Activated T-cell treated with anti-CD3 and anti-CD28 coated beads for 24 hours (primary cell): ENCODE data around the gene TRIM36.

Experiments
- DNase-seq: peaks from one replicate; pipeline ENCODE4 v3.0.0-alpha.2; 2020; ENCODE audit warnings: low read depth

Gene TRIM36

DNA sequence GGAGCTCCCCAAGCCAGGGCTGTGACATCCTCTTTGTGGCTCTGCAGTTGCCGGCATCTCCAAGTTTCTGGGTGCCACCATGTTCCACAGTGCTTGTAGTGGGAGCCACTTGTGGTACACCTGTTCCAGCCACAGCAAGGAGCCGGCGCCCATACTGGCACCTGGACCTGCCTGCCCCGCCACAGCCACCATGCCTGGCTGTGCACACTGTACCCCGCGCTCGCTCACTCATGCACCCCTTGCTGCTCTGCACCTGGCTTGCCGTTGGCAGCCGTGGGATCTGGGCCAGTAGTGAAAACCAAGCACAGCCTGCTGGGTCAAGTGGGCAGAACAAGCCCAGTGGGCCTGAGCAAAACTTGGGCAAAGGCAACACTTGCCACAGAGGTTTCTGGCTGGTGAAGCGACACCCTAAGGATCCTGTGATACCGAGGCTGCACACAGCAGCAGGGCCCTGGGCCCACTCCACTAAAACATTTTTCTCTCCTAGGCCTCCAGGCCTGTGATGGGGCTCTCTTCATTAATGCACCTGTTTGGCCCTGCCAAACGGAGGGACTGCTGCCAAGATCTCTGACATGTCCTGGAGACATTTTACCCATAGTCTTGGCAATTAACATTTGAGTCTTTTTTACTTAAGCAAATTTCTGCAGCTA lies 2.8 kb downstream of the TRIM36 start:
- no peak for DNase-seq

GRCh38 chr5:115165790-115166189 lies 3.9 kb downstream of the TRIM36 start:
- DNase-seq = no peak

GRCh38 chr5:115160975-115161475 lies 8.7 kb downstream of the TRIM36 start:
- no peak for DNase-seq

GRCh38 chr5:115151208-115151805 lies 18.4 kb downstream of the TRIM36 start:
- DNase-seq = no peak

GRCh38 chr5:115150512-115150911 lies 19.2 kb downstream of the TRIM36 start:
- DNase-seq = no peak

DNA sequence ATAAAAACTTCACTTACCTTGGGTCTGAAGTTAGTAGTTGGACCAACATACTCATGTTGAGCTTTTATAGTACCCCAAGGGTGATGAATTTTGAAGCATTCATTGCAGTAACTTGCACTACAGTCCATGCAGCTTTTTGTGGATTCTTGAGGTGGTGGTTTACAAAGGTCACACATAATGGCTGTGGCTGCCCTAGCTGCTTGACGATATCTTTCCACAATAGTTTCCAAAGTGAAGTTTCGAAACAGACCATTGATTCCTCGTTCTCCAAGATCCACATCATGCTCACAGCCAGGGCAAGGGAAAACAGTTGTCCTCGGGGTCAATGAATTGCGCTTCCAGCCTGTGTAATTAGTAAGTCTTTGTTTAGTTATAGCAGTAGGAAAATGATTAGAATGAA lies 22.7 kb downstream of the TRIM36 start:
- no peak for DNase-seq

GRCh38 chr5:115136294-115136693 lies 33.4 kb downstream of the TRIM36 start:
- no peak for DNase-seq

- DNase-seq = no peak
Observed at GRCh38 chr5:115132465-115132864, 37.2 kb downstream of the TRIM36 start.

- DNase-seq = no peak
Observed at GRCh38 chr5:115126303-115126702, 43.4 kb downstream of the TRIM36 start.

DNA sequence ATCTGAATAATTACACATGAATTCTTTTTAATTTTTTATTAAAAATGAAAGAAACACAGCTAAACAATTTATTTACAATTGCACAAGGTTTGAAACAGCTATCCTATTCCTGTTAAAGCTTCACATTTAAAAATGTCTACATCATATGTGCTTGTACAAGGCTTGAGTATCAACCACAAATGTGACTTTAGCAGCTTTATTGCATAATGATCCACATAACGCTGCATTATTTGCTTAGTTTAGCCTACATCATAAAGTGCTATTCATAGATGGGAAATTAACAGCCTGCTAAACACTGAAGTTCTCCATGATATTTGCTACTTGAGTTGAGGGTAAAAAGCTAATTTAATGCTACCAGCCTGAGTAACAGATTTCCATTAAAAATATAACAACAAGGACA lies 45.0 kb downstream of the TRIM36 start:
- DNase-seq = no peak

DNA sequence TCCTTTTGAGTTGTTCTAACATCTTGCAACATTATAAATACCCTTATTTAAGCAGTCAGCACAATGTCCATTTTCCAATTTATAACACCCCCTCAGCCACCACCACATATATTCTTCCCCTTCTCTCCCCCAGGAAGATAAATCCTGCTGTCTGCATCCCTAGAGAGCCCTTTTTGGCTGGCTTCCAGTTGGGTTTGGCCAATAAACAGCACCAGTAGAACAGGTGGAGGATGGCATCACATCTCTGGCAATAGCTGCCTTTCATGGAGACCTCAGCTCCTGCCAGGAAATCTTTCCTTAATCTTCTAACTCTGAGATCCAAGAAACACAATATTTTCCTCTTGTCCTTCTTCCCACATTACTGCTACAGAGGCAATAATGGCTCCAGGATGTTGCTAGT lies 53.7 kb downstream of the TRIM36 start:
- DNase-seq = no peak

DNA sequence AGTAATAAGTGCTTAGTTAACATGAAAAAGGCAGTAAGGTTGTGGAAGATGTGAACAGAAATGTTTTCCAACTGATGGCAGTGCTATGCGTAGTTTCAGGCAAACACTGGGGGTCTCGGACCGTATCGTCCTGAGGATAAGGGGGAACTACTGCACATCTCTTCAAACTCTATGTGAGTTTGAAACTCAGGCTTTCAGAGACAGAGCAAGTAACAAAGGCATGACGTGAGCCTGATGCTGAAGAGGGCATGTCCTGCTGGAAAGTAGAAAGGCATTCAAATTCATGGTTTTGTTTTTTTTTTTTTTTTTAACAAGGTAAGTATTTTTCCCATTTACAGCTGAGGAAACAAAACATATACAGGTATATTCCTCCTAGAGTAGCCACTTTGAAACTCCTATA lies 59.9 kb downstream of the TRIM36 start:
- DNase-seq = no peak

DNA sequence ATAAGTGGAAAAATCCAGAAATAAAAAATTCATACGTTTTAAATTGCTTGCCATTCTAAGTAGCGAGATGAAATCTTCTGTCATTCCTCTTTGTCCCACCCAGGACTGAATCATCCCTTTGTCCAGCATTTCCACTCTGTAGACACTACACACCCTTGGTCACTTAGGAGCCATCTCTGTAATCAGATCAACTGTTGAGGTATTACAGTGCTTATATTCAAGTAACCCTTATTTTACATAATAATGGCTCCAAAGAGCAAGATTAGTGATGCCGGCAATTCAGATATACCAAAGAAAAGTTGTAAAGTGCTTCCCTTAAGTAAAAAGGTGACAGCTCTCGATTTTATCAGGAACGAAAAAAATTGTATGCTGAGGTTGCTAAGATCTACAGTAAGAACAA lies 60.4 kb downstream of the TRIM36 start:
- no peak for DNase-seq

DNA sequence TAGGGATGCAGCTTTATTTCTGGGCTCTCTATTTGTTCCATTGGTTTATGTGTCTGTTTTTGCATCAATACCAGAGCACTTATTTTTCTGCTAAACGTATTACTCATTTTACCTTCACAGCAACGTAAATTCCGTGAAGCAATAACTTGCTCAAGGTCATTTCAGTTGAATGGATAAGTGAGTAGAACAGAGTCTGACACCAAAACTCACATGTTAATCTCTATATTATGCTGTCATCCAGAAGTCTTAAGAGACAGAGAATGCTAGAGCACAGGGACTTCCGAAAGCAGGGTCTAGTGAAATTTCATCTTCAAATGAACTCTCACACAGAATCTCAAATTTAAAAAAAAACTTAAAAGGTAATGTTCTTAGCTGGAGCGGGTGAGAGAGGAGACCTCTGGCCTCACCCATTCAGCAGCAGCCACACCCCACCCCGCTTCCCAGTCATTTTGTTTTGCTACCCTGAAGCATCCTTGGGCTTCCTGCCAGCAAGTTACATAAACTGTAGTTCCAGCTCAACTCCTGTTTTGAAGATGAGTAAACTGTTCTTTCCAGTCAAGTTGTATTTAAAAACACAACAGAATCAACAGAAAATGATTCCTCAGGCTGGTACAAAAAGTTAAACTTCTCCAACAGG lies 69.3 kb downstream of the TRIM36 start:
- DNase-seq = no peak

DNA sequence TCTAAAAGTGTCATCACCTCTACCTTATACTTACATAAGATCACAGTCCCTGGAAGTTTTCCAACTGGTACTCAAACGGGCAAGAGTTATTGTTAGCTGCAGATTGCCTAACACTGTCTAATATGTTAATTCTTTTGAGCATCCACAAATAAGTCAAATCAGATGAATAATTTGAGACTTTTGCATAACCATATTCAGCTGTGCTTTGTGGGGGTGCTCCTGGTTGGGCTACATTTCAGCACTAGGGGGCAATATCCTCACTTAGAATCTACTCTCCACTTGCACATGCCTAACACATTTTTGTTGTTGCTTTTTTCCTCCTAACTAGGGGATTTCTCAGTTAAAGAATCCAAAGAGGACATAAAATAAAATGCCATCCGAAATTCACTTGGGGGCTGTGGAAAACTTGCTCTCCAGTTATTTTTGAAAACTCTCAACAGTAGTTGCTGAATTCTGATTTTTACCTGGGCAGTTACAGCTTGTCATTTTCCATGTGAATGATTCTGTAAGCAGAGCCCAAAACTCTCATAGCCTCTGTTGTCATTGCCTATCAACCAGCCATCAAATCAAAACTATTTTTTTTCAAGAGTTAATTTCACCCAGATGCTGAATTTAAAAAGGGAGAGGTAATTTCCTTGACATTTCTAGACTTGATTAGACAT lies 71.5 kb downstream of the TRIM36 start:
- no peak for DNase-seq

DNA sequence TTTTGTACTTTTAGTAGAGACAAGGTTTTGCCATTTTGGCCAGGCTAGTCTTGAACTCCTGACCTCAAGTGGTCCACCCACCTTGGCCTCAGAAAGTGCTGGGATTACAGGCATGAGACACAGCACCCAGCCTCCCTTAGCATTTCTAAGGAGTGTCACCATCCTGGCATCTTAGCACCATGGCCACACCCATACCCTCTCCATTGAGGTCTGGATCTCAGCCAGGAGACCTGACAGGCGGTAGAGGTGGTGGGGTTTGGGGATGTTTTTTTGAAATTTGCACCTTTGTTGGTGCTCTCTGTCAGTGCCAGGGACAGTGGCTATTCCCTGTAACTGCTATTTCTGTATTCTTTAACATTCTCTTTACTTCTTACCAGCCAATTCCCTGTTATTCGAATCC lies 72.5 kb downstream of the TRIM36 start:
- no peak for DNase-seq

DNA sequence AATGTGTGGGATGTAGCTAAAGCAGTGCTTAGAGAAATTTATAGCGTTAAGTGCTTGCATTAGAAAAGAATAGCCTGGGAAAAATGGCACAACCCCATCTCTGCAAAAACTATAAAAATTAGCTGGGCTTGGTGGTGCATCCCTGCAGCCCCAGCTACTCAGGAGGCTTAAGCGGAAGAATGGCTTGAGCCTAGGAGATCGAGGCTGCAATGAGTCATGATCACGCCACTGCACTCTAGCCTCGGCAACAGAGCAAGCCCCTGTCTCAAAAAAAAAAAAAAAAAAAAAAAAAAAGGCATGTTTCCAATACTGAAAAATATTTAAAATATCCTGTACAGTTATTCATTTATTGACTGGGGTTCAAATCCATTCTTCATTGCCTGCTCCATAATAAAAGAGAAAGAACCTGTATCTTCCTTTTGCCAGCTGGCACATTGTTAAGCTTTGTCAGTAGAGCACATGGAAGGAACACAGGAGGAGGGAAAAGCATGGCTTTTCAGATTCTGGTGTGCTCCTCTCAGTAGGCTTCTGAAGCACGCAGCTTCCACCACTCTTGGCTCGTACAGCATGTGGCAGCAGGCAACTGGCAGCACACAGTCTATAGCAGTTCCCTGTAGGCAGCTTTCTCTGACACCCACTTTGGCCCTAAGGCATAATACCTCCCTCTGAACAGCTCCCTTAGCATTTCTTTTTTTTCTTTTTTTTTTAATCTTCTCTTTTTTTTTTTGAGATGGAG lies 73.5 kb downstream of the TRIM36 start:
- no peak for DNase-seq

DNA sequence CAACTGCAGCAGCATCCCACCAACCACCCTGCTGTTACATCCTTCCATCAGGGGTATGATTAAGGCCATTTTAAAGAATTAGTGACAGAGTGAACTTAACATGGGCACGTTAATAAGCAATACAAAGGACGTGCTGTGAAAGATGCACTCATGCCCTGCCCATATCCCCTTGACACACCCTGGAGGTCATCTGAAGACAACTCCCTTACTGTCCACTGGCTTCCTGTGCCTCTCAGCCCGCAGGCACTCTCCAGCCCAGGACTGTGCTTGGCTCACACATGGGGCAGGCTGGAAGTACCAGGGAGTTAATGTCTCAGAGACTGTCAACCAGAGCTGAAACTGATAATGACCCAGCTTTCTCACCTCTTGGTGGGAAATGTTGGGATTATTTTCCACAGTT lies 81.8 kb downstream of the TRIM36 start:
- no peak for DNase-seq

- no peak for DNase-seq
Observed at GRCh38 chr5:115086473-115086872, 83.2 kb downstream of the TRIM36 start.

- DNase-seq = no peak
Observed at GRCh38 chr5:115084246-115084793, 85.4 kb downstream of the TRIM36 start.

DNA sequence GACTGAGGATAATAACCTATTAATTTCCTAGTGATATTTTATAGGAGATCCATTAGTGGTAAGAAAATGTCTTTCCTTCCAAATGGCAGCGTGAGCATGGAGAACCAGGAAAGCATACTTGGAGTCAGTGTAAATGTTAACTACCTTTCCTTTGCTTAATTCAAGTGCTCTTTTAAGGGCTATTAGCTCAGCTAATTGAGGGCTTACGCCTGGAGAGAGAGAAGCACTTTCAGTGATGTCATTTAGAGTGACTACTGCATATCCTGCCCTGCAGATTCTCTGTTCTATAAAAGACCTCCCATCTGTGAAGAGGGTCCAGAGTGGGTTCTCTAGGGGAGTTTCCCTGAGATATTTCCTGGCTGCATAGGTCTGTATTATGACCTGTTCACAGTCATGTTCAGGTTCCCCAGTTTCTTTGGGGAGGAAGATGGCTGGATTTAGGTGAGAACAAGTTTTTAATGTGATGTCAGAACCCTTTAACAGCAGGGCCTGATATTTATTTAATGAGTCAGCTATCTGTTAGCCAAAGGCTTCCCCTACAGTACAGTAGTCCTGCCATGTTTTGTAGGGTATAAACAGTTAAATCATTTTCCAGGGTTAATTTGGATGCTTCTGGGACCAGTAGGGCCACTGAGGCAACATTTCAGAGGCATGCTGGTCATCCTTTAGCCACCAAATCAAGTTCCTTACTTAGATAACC lies 89.6 kb downstream of the TRIM36 start:
- no peak for DNase-seq
